HepG2 (cell line): ENCODE data around the gene DTYMK. TPM values are rescaled to one million over a fixed set of nuclear protein-coding genes. Genes with fewer than 3 reads are reported as not detected.

ENCODE experiments used
- BRCA1 ChIP-seq: sonication (generic); formaldehyde crosslinking; IDR thresholded peaks from 2 replicates; pipeline ENCODE4 v1.4.0; 2020; ENCODE audit warnings: missing genetic modification reagents
- BRD4 ChIP-seq: sonication (generic); formaldehyde crosslinking; IDR thresholded peaks from 2 replicates; pipeline ENCODE4 v1.4.0; 2020; ENCODE audit warnings: missing genetic modification reagents
- DPF2 ChIP-seq: sonication (generic); formaldehyde crosslinking; IDR thresholded peaks from 2 replicates; pipeline ENCODE4 v1.4.0; 2020; ENCODE audit warnings: mild to moderate bottlenecking, low read depth, missing genetic modification reagents, borderline replicate concordance
- EP300 ChIP-seq, 3 experiments: sonication (generic) in 1 of 3; formaldehyde crosslinking in 1 of 3; IDR thresholded peaks; 2 replicates each; pipeline versions ENCODE4 v1.5.1 to v1.6.1; 2011 to 2020; ENCODE audit warnings: low read depth in 2 of 3, low read length in 2 of 3, borderline replicate concordance in 1 of 3, improper control_type of control experiment in 1 of 3, mild to moderate bottlenecking in 1 of 3, missing genetic modification reagents in 1 of 3, moderate library complexity in 1 of 3
- KDM6A ChIP-seq: IDR thresholded peaks from 2 replicates; pipeline ENCODE4 v1.6.1; 2016; ENCODE audit warnings: low read depth
- PHF5A ChIP-seq: IDR thresholded peaks from one replicate; pipeline ENCODE4 v1.6.1; 2018; ENCODE audit warnings: low read depth, missing genetic modification reagents; ENCODE audit not compliant: unreplicated experiment
- RARA ChIP-seq: IDR thresholded peaks from 2 replicates; pipeline ENCODE4 v1.6.1; 2016; ENCODE audit warnings: missing genetic modification reagents, missing compliant biosample characterization
- RFXAP ChIP-seq: sonication (generic); formaldehyde crosslinking; IDR thresholded peaks from 2 replicates; pipeline ENCODE4 v1.4.0; 2020; ENCODE audit warnings: missing genetic modification reagents, borderline replicate concordance
- ZFP36L1 ChIP-seq: sonication (generic); formaldehyde crosslinking; IDR thresholded peaks from 2 replicates; pipeline ENCODE4 v1.8.0; 2022; ENCODE audit warnings: mild to moderate bottlenecking, missing genetic modification reagents, moderate library complexity
- ZMAT5 ChIP-seq: sonication (generic); formaldehyde crosslinking; IDR thresholded peaks from 2 replicates; pipeline ENCODE4 v1.5.0; 2020; ENCODE audit warnings: mild to moderate bottlenecking, low read depth, missing genetic modification reagents, borderline replicate concordance
- ZNF331 ChIP-seq: sonication (generic); formaldehyde crosslinking; IDR thresholded peaks from 2 replicates; pipeline ENCODE4 v1.4.0; 2020; ENCODE audit warnings: missing genetic modification reagents
- ZNF343 ChIP-seq: sonication (generic); formaldehyde crosslinking; IDR thresholded peaks from 2 replicates; pipeline ENCODE4 v1.4.0; 2020; ENCODE audit warnings: mild to moderate bottlenecking, missing genetic modification reagents
- polyA plus RNA-seq, 8 experiments: library from polyadenylated mRNA; depleted of rRNA in 3 of 8; stranded (reverse) in 7 of 8; unstranded in 1 of 8; fragments of >200 nt; fragmentation: Illumina TruSeq in 4 of 8; extraction: Trizol in 4 of 8; gene quantifications; 2 replicates each; pipeline versions ENCODE4 v1.2.1 to v1.2.3, GENCODE V29; 2011 to 2016; ENCODE audit warnings: low read depth in 4 of 8, missing spikeins in 1 of 8, mixed read lengths in 1 of 8; ENCODE audit not compliant: insufficient read depth in 1 of 8
- total RNA-seq, 5 experiments: library from RNA; depleted of rRNA; stranded (reverse); fragments of >200 nt; fragmentation: Illumina TruSeq; extraction: Trizol; gene quantifications; 2 replicates each; pipeline ENCODE4 v1.2.3, GENCODE V29; 2016; ENCODE audit warnings: low read depth in 1 of 5

Gene DTYMK
- total and polyA plus RNA-seq, 2 of the 13 experiments (the other 11 are each of a cell fraction or from before 2014, with no cell fraction given): 57.5 to 134 TPM

- TF ChIP-seq ZNF331 (CRISPR knock-in tag) (peak; percentile 83), BRCA1 (CRISPR knock-in tag) (no peak), RFXAP (CRISPR knock-in tag) (peak; percentile 90), DPF2 (no peak), PHF5A (CRISPR knock-in tag) (peak; percentile 73), BRD4 (CRISPR knock-in tag) (peak; percentile 84; the same call in 1 of the 2 replicates), RARA (CRISPR knock-in tag) (peak; percentile 79), ZMAT5 (CRISPR knock-in tag) (no peak), ZNF343 (CRISPR knock-in tag) (peak; percentile 78; the same call in 1 of the 2 replicates), EP300 (IDR thresholded peaks at IDR 0.05; ENCODE audit: low read depth in 2 of 2, low read length in 2 of 2) (no peak; a peak in 2 of 4 replicates), EP300 (CRISPR knock-in tag; IDR thresholded peaks at IDR 0.05; ENCODE audit: borderline replicate concordance) (0 out of 2 replicates have a peak, but pooled peaks have one; percentile 29), ZFP36L1 (CRISPR knock-in tag) (no peak; the same call in 1 of the 2 replicates), KDM6A (CRISPR knock-in tag) (no peak; the same call in 1 of the 2 replicates)
Measured at GRCh38 chr2:241637018-241637794, 49.4 kb downstream of the DTYMK start, which contains the start of the genes ATG4B and THAP4 (continued).
